ENCODE measurements around the gene MKS1.

The MKS1 gene

GRCh38 chr17:58195518-58196123, 23.4 kb downstream of the MKS1 start:
- H3K27me3 ChIP-seq (ENCODE audit: control insufficient read depth, insufficient read depth, low read length), result peaks cover 77% of the 10 kb centered on the region
- H3K9ac ChIP-seq (ENCODE audit: low read depth, low read length), result no peak overlapping the region

GRCh38 chr17:58193641-58194255, 25.3 kb downstream of the MKS1 start:
- no peak overlapping the region for H3K4me2 ChIP-seq (ENCODE audit: low read length)
- H3K9ac ChIP-seq (ENCODE audit: low read depth, low read length), result no peak overlapping the region
- H3K4me3 ChIP-seq (ENCODE audit: low read length), result no peak overlapping the region

More at GRCh38 chr17:58195518-58196123, 23.4 kb downstream of the MKS1 start:
- no peaks in the 10 kb centered on the region for H3K9me3 ChIP-seq (replicated peaks; ENCODE audit: low read length)
- H3K36me3 ChIP-seq (ENCODE audit: insufficient read depth, low read length), result no peaks in the 10 kb centered on the region
- no peaks in the 10 kb centered on the region for H3K4me1 ChIP-seq (ENCODE audit: control insufficient read depth, insufficient read depth, low read length)
- H3K4me3 ChIP-seq (ENCODE audit: low read length), result no peak overlapping the region
- H3K4me2 ChIP-seq (ENCODE audit: low read length), result no peak overlapping the region

GRCh38 chr17:58192612-58193011, 26.4 kb downstream of the MKS1 start, which contains the start of gene EPX:
Gene EPX, plus strand, starts transcription at chr17:58192726. Its CDS starts 121 bp downstream, at chr17:58192847.
- Histone ChIP-seq H3K9ac (ENCODE audit: low read depth, low read length) (no peak within 1 kb of the TSS), H3K4me1 (ENCODE audit: control insufficient read depth, insufficient read depth, low read length) (peaks cover 3% of the 10 kb centered on the region), H3K9me3 (replicated peaks; ENCODE audit: low read length) (no peaks in the 10 kb centered on the region), H3K36me3 (ENCODE audit: insufficient read depth, low read length) (no peaks in the 10 kb centered on the region), H3K27me3 (ENCODE audit: control insufficient read depth, insufficient read depth, low read length) (peaks cover 65% of the 10 kb centered on the region), H3K4me3 (ENCODE audit: low read length) (no peak within 1 kb of the TSS), H3K4me2 (ENCODE audit: low read length) (no peak within 1 kb of the TSS)

More at GRCh38 chr17:58193641-58194255, 25.3 kb downstream of the MKS1 start:
- no peaks in the 10 kb centered on the region for H3K36me3 ChIP-seq (ENCODE audit: insufficient read depth, low read length)
- H3K27me3 ChIP-seq (ENCODE audit: control insufficient read depth, insufficient read depth, low read length), result peaks cover 66% of the 10 kb centered on the region
- peaks cover 3% of the 10 kb centered on the region for H3K4me1 ChIP-seq (ENCODE audit: control insufficient read depth, insufficient read depth, low read length)
- H3K9me3 ChIP-seq (replicated peaks; ENCODE audit: low read length), result no peaks in the 10 kb centered on the region

- no peak overlapping the region for H3K4me2 ChIP-seq (ENCODE audit: low read length)
- H3K27me3 ChIP-seq (ENCODE audit: control insufficient read depth, insufficient read depth, low read length), result peaks cover 64% of the 10 kb centered on the region
- no peaks in the 10 kb centered on the region for H3K9me3 ChIP-seq (replicated peaks; ENCODE audit: low read length)
- H3K4me3 ChIP-seq (ENCODE audit: low read length), result no peak overlapping the region
- no peak overlapping the region for H3K9ac ChIP-seq (ENCODE audit: low read depth, low read length)
- H3K4me1 ChIP-seq (ENCODE audit: control insufficient read depth, insufficient read depth, low read length), result peaks cover 3% of the 10 kb centered on the region
- no peaks in the 10 kb centered on the region for H3K36me3 ChIP-seq (ENCODE audit: insufficient read depth, low read length)
These were observed 27.7 kb downstream of the MKS1 start for GRCh38 chr17:58191241-58191896.

GRCh38 chr17:58189436-58190146, 29.5 kb downstream of the MKS1 start:
- H3K9me3 ChIP-seq (replicated peaks; ENCODE audit: low read length), result no peaks in the 10 kb centered on the region
- H3K4me3 ChIP-seq (ENCODE audit: low read length), result no peak overlapping the region
- H3K27me3 ChIP-seq (ENCODE audit: control insufficient read depth, insufficient read depth, low read length), result peaks cover 64% of the 10 kb centered on the region
- peaks cover 3% of the 10 kb centered on the region for H3K4me1 ChIP-seq (ENCODE audit: control insufficient read depth, insufficient read depth, low read length)
- H3K36me3 ChIP-seq (ENCODE audit: insufficient read depth, low read length), result no peaks in the 10 kb centered on the region
- H3K4me2 ChIP-seq (ENCODE audit: low read length), result no peak overlapping the region
- no peak overlapping the region for H3K9ac ChIP-seq (ENCODE audit: low read depth, low read length)

GRCh38 chr17:58187675-58188074, 31.4 kb downstream of the MKS1 start:
- Histone ChIP-seq H3K9me3 (replicated peaks; ENCODE audit: low read length) (no peaks in the 10 kb centered on the region), H3K4me2 (ENCODE audit: low read length) (no peak overlapping the region), H3K4me3 (ENCODE audit: low read length) (no peak overlapping the region), H3K9ac (ENCODE audit: low read depth, low read length) (no peak overlapping the region), H3K27me3 (ENCODE audit: control insufficient read depth, insufficient read depth, low read length) (peaks cover 46% of the 10 kb centered on the region), H3K36me3 (ENCODE audit: insufficient read depth, low read length) (no peaks in the 10 kb centered on the region), H3K4me1 (ENCODE audit: control insufficient read depth, insufficient read depth, low read length) (peaks cover 3% of the 10 kb centered on the region)

GRCh38 chr17:58187063-58187462, 32.0 kb downstream of the MKS1 start:
- Histone ChIP-seq H3K4me2 (ENCODE audit: low read length) (no peak overlapping the region), H3K27me3 (ENCODE audit: control insufficient read depth, insufficient read depth, low read length) (peaks cover 40% of the 10 kb centered on the region), H3K9me3 (replicated peaks; ENCODE audit: low read length) (no peaks in the 10 kb centered on the region), H3K9ac (ENCODE audit: low read depth, low read length) (no peak overlapping the region), H3K36me3 (ENCODE audit: insufficient read depth, low read length) (no peaks in the 10 kb centered on the region), H3K4me1 (ENCODE audit: control insufficient read depth, insufficient read depth, low read length) (peaks cover 3% of the 10 kb centered on the region), H3K4me3 (ENCODE audit: low read length) (no peak overlapping the region)

- Histone ChIP-seq H3K9ac (ENCODE audit: low read depth, low read length) (no peak overlapping the region), H3K27me3 (ENCODE audit: control insufficient read depth, insufficient read depth, low read length) (peaks cover 41% of the 10 kb centered on the region), H3K4me3 (ENCODE audit: low read length) (no peak overlapping the region), H3K9me3 (replicated peaks; ENCODE audit: low read length) (no peaks in the 10 kb centered on the region), H3K4me2 (ENCODE audit: low read length) (no peak overlapping the region), H3K36me3 (ENCODE audit: insufficient read depth, low read length) (no peaks in the 10 kb centered on the region), H3K4me1 (ENCODE audit: control insufficient read depth, insufficient read depth, low read length) (peaks cover 3% of the 10 kb centered on the region)
These were observed 32.5 kb downstream of the MKS1 start for GRCh38 chr17:58186591-58186990.

- peaks cover 3% of the 10 kb centered on the region for H3K4me1 ChIP-seq (ENCODE audit: control insufficient read depth, insufficient read depth, low read length)
- H3K36me3 ChIP-seq (ENCODE audit: insufficient read depth, low read length), result no peaks in the 10 kb centered on the region
- no peak overlapping the region for H3K9ac ChIP-seq (ENCODE audit: low read depth, low read length)
- no peak overlapping the region for H3K4me3 ChIP-seq (ENCODE audit: low read length)
- no peaks in the 10 kb centered on the region for H3K9me3 ChIP-seq (replicated peaks; ENCODE audit: low read length)
- H3K27me3 ChIP-seq (ENCODE audit: control insufficient read depth, insufficient read depth, low read length), result peaks cover 45% of the 10 kb centered on the region
- no peak overlapping the region for H3K4me2 ChIP-seq (ENCODE audit: low read length)
These were observed 33.9 kb downstream of the MKS1 start for GRCh38 chr17:58184986-58185761.

- Histone ChIP-seq H3K36me3 (ENCODE audit: insufficient read depth, low read length) (no peaks in the 10 kb centered on the region), H3K27me3 (ENCODE audit: control insufficient read depth, insufficient read depth, low read length) (peaks cover 51% of the 10 kb centered on the region), H3K4me3 (ENCODE audit: low read length) (no peak overlapping the region), H3K4me2 (ENCODE audit: low read length) (no peak overlapping the region), H3K4me1 (ENCODE audit: control insufficient read depth, insufficient read depth, low read length) (no peaks in the 10 kb centered on the region), H3K9me3 (replicated peaks; ENCODE audit: low read length) (no peaks in the 10 kb centered on the region), H3K9ac (ENCODE audit: low read depth, low read length) (no peak overlapping the region)
These were observed 34.6 kb downstream of the MKS1 start for GRCh38 chr17:58184308-58184985.
